ENCODE results near the gene BTRC.
"Not testable (repeated sequence)": the region's sequence is repeated elsewhere in the genome, so short reads cannot be mapped to it uniquely, and the experiment has no call there.

The BTRC gene

DNA sequence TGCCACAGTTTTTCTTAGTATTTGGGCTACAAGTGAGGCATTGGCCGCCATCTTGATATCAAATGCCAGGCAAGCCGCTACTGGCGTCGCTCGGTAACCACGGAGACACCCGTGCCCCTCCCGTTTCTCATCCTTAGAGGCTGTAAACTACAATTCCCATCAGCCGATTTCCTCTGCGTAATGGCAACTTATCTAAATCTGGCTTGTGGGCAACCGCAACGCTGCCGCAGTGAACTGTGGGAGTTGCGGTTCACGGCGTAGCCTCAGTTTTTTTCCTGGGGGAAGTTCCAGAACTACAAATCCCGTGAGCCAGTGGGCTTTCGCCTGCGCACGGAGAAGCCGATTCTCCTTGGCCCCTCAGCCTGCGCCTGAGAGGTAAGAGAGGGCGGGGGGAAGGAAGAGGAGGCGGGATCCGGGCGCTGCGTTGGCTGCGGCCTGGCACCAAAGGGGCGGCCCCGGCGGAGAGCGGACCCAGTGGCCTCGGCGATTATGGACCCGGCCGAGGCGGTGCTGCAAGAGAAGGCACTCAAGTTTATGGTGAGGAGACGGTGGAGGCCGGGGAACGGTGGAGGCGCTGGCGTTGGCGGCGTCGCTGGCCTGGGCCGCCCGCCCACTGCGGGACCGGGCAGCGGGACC is at the start of gene BTRC:
BTRC (plus strand) TSS at position 474 of the 636 bp plus-strand sequence; CDS start at position 490, 16 bp downstream.
- H3K4me3 Mint-ChIP-seq, result peak within 1 kb of the TSS; percentile 87
- H3K27ac Mint-ChIP-seq, result peak within 1 kb of the TSS; percentile 97
- H3K4me1 Mint-ChIP-seq, result peaks cover 29% of the 10 kb centered on the region
- ATAC-seq (peak; percentile 97), DNase-seq (ENCODE audit: low spot score in 2 of 2) (peak; percentile 90 to 99)
- peaks cover 21% of the 10 kb centered on the region for H3K36me3 Mint-ChIP-seq
- H3K9me3 Mint-ChIP-seq, result no peaks in the 10 kb centered on the region

- no peak for ATAC-seq
- Mint-ChIP-seq H3K9me3 (no peaks in the 10 kb centered on the region), H3K4me1 (no peaks in the 10 kb centered on the region), H3K4me3 (no peak overlapping the region), H3K36me3 (no peaks in the 10 kb centered on the region), H3K27ac (no peak overlapping the region)
- DNase-seq (ENCODE audit: low spot score in 2 of 2), result no peak
Observed at GRCh38 chr10:101304316-101304715, 49.6 kb upstream of the BTRC start.

GRCh38 chr10:101305320-101306241 is 48.4 kb upstream of the BTRC start:
- H3K36me3 Mint-ChIP-seq, result no peaks in the 10 kb centered on the region
- H3K4me3 Mint-ChIP-seq, result no peak overlapping the region
- H3K9me3 Mint-ChIP-seq, result no peaks in the 10 kb centered on the region
- H3K27ac Mint-ChIP-seq, result no peak overlapping the region
- ATAC-seq (no peak), DNase-seq (ENCODE audit: low spot score in 2 of 2) (no peak)
- H3K4me1 Mint-ChIP-seq, result peaks cover 3% of the 10 kb centered on the region

- Mint-ChIP-seq H3K36me3 (no peaks in the 10 kb centered on the region), H3K4me3 (no peak overlapping the region), H3K4me1 (peaks cover 10% of the 10 kb centered on the region), H3K9me3 (no peaks in the 10 kb centered on the region), H3K27ac (no peak overlapping the region)
- ATAC-seq (no peak), DNase-seq (ENCODE audit: low spot score in 2 of 2) (no peak)
Observed at GRCh38 chr10:101308051-101308450, 45.9 kb upstream of the BTRC start.

GRCh38 chr10:101310529-101311184 is 43.3 kb upstream of the BTRC start:
- Mint-ChIP-seq H3K36me3 (no peaks in the 10 kb centered on the region), H3K9me3 (no peaks in the 10 kb centered on the region), H3K4me1 (peaks cover 10% of the 10 kb centered on the region), H3K27ac (no peak overlapping the region), H3K4me3 (peak overlapping the region; percentile 52)
- peak; percentile 35 for ATAC-seq
- DNase-seq (ENCODE audit: low spot score in 2 of 2), result no peak

GRCh38 chr10:101311185-101312066 is 42.5 kb upstream of the BTRC start:
- no peaks in the 10 kb centered on the region for H3K36me3 Mint-ChIP-seq
- H3K9me3 Mint-ChIP-seq, result no peaks in the 10 kb centered on the region
- peak overlapping the region; percentile 52 for H3K4me3 Mint-ChIP-seq
- H3K27ac Mint-ChIP-seq, result no peak overlapping the region
- ATAC-seq, result peak; percentile 38
- no peak for DNase-seq (ENCODE audit: low spot score in 2 of 2)
- H3K4me1 Mint-ChIP-seq, result peaks cover 10% of the 10 kb centered on the region

- Mint-ChIP-seq H3K9me3 (no peaks in the 10 kb centered on the region), H3K4me1 (no peaks in the 10 kb centered on the region), H3K36me3 (no peaks in the 10 kb centered on the region), H3K27ac (no peak overlapping the region), H3K4me3 (no peak overlapping the region)
- peak; percentile 17 for ATAC-seq
- DNase-seq (ENCODE audit: low spot score in 2 of 2), result no peak
Observed at GRCh38 chr10:101319241-101319915, 34.6 kb upstream of the BTRC start.

- Mint-ChIP-seq H3K9me3 (no peaks in the 10 kb centered on the region), H3K4me1 (no peaks in the 10 kb centered on the region), H3K4me3 (no peak overlapping the region), H3K27ac (peak overlapping the region; percentile 44), H3K36me3 (no peaks in the 10 kb centered on the region)
- ATAC-seq (no peak), DNase-seq (ENCODE audit: low spot score in 2 of 2) (no peak)
Observed at GRCh38 chr10:101321073-101321472, 32.9 kb upstream of the BTRC start.

DNA sequence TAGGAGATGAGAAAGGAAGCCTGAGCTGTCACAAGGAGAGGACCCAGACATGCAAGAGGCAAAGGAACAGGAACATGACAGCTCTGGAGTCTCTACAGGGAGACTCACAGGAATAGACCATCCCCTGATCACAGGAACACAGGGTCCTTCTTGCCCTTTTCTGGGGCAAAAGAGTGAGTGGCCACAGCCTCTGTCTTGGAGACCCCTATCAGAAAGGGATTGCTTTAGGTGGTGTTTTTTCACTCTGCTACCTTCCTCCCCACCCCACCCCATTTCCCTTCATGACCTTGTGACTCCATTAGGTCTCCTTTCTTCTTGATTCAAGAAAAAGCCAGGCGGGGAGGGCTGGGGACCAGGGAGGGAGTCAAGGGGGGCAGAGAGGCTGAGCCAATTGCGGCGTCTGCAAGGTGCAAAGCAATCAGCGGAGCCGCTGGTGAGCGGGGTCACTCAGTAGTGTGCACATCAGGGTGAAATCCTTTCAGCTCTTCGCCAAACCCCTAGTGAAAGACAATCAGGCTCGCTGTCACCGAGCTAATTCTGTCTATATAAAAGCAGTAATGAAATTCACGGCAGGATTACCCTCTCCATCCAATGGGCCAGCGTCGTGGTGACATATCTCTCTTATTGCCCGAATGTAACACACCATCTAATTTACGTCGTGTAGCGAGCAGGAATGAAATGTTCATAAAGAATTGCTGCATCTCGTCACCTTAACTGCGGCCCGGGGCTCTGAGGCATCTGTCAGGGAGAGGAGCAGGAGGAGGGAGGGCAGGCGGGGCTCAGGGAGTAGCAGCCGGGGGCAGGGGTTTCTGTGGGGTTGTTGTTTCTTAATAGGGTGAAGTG is 31.5 kb upstream of the BTRC start:
- Mint-ChIP-seq H3K4me1 (no peaks in the 10 kb centered on the region), H3K36me3 (no peaks in the 10 kb centered on the region), H3K27ac (no peak overlapping the region), H3K4me3 (no peak overlapping the region), H3K9me3 (no peaks in the 10 kb centered on the region)
- DNase-seq (ENCODE audit: low spot score in 2 of 2) (no peak), ATAC-seq (no peak)

- Mint-ChIP-seq H3K27ac (no peak overlapping the region), H3K4me1 (no peaks in the 10 kb centered on the region), H3K4me3 (no peak overlapping the region), H3K9me3 (no peaks in the 10 kb centered on the region), H3K36me3 (no peaks in the 10 kb centered on the region)
- ATAC-seq (no peak), DNase-seq (ENCODE audit: low spot score in 2 of 2) (no peak)
Observed at GRCh38 chr10:101323495-101323894, 30.5 kb upstream of the BTRC start.

- H3K36me3 Mint-ChIP-seq; H3K4me3 Mint-ChIP-seq; DNase-seq (ENCODE audit: low spot score in 2 of 2); H3K4me1 Mint-ChIP-seq; H3K27ac Mint-ChIP-seq; H3K9me3 Mint-ChIP-seq; ATAC-seq: not testable (repeated sequence)
Observed at GRCh38 chr10:101327454-101327853, 26.5 kb upstream of the BTRC start.

DNA sequence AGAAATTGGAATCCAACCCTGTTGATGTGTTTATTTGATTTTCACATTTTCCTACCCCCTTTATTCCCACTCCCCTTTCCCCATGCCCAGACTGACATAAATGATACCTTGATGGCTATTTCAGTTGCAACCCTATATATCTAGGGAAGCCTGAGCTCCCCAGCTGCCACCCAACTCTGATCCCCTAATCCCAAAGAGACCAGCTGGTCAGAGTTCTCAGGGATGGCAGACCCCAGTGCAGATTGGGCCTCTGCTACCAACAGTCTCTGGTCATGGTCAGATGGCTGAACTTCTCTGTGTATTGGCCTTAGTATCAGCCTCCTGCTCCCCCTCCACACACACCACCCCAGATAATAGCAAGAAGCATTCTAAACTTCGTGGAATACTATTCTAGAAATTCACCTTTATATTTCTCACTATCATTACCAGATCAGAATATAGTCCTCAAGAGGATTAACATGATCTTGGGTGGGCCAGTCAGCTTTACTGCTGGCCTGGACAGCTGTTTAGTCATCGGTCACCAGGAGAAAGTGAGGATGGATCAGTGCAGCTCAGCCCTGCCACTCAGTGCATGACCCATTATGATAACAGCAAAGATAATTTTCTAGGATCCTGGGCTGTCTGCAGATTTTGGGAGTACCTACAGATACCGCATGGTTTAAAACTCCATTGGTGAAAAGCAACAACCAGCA is 24.5 kb upstream of the BTRC start:
- Mint-ChIP-seq H3K36me3 (no peaks in the 10 kb centered on the region), H3K9me3 (no peaks in the 10 kb centered on the region), H3K4me1 (no peaks in the 10 kb centered on the region), H3K4me3 (no peak overlapping the region), H3K27ac (no peak overlapping the region)
- DNase-seq (ENCODE audit: low spot score in 2 of 2) (no peak), ATAC-seq (no peak)

- no peak overlapping the region for H3K4me3 Mint-ChIP-seq
Observed at GRCh38 chr10:101330231-101330630, 23.7 kb upstream of the BTRC start.

More at GRCh38 chr10:101330231-101330630, 23.7 kb upstream of the BTRC start:
- H3K4me1 Mint-ChIP-seq, result no peaks in the 10 kb centered on the region
- ATAC-seq, result no peak
- no peaks in the 10 kb centered on the region for H3K9me3 Mint-ChIP-seq
- no peak for DNase-seq (ENCODE audit: low spot score in 2 of 2)
- H3K36me3 Mint-ChIP-seq, result no peaks in the 10 kb centered on the region
- no peak overlapping the region for H3K27ac Mint-ChIP-seq
